Left renal cortex interstitium (tissue), 4 donors: Measurements from ENCODE around the gene PSPC1. TPM values are rescaled to one million over a fixed set of nuclear protein-coding genes. Genes with fewer than 3 reads are reported as not detected.

Experiments used
- DNase-seq, 4 donors: peaks; one replicate each; pipeline ENCODE4 v3.0.0-alpha.2; 2013; ENCODE audit warnings: low read depth in 4 of 4, low spot score in 2 of 4, missing footprints in 1 of 4
- polyA plus RNA-seq, 4 donors: library from polyadenylated mRNA; unstranded; fragments of 120-200 nt; gene quantifications; one replicate each; pipeline ENCODE4 v1.2.1, GENCODE V29; 2013; ENCODE audit not compliant: insufficient read length in 4 of 4

Gene PSPC1
- polyA plus RNA-seq, 4 donors = 72.7 to 89.7 (median 85.1) TPM

- no peak for DNase-seq
Measured at GRCh38 chr13:19676168-19676567, 106.6 kb downstream of the PSPC1 start.

GRCh38 chr13:19674898-19675297 lies 107.8 kb downstream of the PSPC1 start:
- DNase-seq = no peak

DNA sequence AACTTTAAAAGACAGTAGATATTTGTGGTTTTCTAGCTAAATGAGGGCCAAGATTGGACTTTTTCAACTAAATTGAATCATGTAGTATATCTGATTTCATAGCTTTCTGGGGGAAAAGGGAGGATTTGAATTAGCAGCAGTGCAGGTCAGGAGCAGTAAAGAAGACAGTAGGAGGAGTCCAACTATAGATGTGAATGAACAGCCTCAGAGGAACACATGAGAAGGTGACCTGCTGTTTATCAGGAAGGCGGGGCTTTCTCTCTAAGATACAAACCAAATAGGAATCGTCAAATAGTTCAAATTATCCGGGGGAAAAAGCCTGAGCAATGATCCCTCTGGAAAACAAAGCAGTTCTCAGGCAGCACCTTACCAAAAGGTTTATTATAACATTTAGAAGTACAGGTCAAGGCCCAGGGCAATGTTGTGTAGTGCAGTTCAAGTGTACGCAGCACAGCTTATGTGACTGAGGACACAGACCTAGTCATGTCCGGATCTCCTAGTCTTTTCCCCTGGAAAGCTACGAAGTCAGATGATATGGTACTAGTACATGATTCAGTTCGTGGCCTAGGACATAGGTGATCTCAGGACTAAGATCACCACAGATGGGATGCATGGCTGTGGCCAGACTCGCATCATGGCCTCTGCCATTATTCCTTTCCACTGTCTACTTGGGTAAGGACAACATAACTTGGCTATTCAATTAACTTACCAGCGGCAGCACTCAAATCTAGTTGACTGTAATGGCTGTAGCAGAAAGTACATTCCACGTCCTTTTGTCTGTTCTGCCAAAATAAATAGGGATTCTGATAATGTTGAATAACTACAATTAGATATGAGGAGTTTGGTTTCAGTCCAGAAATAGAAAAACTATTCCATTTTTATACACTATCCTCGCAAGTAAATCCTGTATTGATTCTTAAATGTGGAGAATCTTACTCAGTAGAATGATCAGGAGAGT lies 109.0 kb downstream of the PSPC1 start:
- no peak for DNase-seq

- DNase-seq = no peak
Measured at GRCh38 chr13:19672990-19673389, 109.8 kb downstream of the PSPC1 start.

DNA sequence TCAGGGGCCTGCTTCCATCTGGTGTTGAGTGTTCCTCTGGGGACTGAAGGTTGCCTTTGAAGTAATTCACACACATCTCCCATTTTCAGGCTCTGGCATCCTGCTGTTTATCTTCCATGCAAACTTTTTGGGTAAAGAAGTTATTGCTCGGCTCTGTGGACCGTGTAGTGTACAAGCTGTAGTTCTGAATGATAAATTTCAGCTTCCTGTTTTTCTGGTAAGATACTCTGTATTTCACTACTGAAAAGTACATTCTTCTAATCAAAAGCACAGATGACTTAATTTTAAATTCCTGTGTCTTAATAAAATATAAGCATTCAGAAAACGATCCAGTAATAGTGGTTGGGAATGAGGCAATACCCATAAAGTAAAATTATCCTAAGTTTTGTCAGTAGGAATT lies 112.6 kb downstream of the PSPC1 start:
- no peak for DNase-seq

DNA sequence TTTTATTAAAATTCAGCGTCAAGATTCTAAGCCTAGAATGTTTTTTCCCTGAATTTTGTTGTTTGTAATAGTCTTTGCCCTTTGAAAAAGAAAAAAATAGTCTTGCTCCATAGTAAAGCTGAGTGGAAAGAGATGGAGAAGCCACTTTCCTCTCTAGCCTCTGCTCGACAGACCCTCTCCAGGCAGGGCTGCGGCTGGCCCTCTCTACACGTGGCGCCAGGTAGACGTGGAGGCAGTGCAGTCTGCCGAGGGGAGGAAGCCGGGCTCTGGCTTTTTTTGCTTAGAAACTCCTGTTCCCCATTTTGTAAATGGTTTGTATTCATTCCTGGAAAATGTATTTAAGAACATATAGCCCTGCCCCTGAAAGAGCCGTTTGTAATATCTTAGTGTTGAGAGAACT lies 114.0 kb downstream of the PSPC1 start:
- DNase-seq = no peak

GRCh38 chr13:19665427-19665859 lies 117.3 kb downstream of the PSPC1 start:
- no peak for DNase-seq

- no peak for DNase-seq
Measured at GRCh38 chr13:19664481-19665230, 118.1 kb downstream of the PSPC1 start.

DNA sequence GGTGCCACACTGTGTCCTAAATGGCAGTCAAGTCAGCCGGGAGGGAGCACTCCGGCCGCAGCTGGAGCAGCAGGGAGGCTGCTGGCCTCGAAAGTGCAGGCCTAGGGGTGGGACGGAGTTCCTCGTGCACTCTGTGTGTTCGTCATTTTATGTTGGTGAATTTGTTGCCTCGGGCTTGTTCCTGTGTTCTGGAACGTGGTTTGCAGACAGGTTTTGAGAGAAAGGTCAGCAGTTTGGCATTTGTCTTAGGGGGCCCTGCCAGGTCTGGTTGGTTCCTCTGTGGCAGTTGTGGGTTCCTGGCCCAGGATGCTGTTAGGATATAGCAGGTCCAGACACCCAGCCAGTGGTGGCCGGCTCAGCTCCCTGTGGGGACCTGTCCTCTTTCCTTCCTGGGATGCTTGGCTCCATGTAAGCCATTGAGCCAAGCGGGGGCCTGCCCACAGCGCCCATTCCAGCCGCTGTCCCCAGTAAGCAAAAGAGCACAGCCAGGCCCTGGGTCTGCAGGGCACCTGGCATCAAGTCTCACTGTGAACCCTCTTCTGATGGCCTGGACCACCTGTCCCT lies 119.2 kb downstream of the PSPC1 start:
- DNase-seq = no peak

DNA sequence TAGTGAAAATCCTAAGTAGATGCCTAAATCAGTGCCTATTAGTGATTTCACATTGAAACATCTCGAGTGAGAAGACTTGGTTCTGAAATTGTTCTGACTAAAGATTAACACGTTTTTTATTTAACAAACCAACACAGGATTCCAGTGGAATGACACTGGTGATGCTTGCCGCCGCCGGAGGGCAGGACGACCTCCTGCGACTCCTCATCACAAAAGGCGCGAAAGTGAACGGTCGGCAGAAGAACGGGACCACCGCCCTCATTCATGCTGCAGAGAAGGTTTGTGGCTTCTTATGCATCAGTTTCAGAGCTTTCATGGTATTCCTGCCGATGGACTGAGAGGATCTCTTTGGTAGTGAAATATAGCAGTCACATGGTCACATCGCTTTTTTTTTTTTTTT lies 121.2 kb downstream of the PSPC1 start:
- DNase-seq = no peak

DNA sequence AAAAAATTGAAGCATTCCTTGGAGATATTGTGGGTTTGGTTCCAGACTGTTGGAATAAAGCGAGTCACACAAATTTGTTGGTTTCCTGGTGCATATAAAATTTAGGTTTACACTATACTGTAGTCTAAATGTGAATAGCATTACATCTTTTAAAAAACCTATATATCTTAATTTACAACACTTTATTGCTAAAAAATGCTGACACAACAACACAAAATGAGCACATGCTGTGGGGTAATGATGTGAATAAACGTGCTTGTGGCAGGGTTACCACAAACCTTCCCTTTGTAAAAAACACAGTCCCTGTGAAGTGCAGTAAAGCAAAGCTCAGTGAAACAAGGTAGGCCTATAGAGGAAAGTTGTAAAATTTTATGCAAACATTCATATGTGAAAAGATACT lies 121.6 kb downstream of the PSPC1 start:
- no peak for DNase-seq

GRCh38 chr13:19658831-19659230 lies 123.9 kb downstream of the PSPC1 start:
- DNase-seq = no peak

DNA sequence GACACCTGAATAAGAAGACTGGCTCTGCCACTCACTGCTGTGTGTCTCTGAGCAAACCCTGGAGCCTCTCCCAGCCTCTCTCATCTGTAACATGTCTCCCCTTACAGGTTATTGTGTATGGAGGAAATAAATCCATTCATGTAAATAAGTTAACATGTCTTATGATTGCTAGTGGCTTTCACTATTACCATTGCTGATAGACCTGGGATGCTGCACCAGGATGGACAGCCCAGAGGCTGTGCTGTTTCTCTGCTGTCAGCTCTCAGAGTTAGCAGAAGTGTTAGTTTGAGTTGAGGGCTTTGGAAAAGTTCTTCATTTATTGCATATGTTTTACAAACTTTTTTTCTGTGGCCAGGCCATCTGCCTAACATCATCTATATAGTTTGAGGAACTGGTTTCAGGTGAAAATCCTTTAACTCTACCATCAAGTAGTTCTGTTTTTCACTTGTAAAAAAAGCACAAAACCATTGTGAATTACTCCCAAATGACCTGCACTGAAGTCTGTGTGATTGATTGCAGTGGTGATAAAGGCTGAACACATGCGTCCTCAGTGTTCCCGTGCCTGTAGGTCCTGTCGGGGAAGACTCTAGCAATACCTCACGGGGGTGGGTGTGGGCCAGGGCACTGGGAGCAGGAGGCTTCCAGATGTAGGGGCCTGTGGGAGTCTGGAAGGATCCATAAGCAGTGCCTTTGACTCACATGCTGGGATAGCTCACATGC lies 124.7 kb downstream of the PSPC1 start:
- DNase-seq = no peak

Other genes starting within 250 kb of the PSPC1 start
- gene TPTE2, start 221.4 kb downstream of the PSPC1 start, polyA plus RNA-seq = under 1 TPM; 0.11 to 0.63 (median 0.42) TPM
- gene MPHOSPH8, start 149.3 kb downstream of the PSPC1 start, polyA plus RNA-seq = 10 to 100 TPM; 50.4 to 89.3 (median 70.7) TPM
- gene ZMYM5, start 80.7 kb upstream of the PSPC1 start, polyA plus RNA-seq = 10 to 100 TPM; 17.5 to 32.2 (median 25.0) TPM
- 100 to 1,000 TPM in 3 of 4 donors, 10 to 100 TPM in 1; 91.2 to 143 (median 111) TPM for gene ZMYM2, start 175.8 kb upstream of the PSPC1 start, polyA plus RNA-seq